CD14-positive monocyte (primary cell): ENCODE data around the gene PLCH1. TPM values are rescaled to one million over a fixed set of nuclear protein-coding genes. Genes with fewer than 3 reads are reported as not detected.

Experiments
- DNase-seq, 3 donors: peaks; one replicate each; pipeline ENCODE4 v3.0.0-alpha.2; 2011 to 2022
- H2AFZ ChIP-seq: 2 replicates; pipeline ENCODE4 v1.6.0; 2012; ENCODE audit warnings: mild to moderate bottlenecking, low read depth, low read length, inconsistent platforms; ENCODE audit not compliant: insufficient read depth, poor library complexity, severe bottlenecking
- H3K27ac ChIP-seq, 2 donors: 1 replicate in 1 of 2; 2 replicates in 1 of 2; pipeline ENCODE4 v1.5.1; 2012 to 2013; ENCODE audit warnings: low read length in 2 of 2, control low read depth in 1 of 2, inconsistent platforms in 1 of 2, low read depth in 1 of 2, mild to moderate bottlenecking in 1 of 2
- H3K27me3 ChIP-seq, 2 donors: one replicate each; pipeline versions ENCODE4 v1.6.0 to v1.6.1; 2011 to 2013; ENCODE audit warnings: low read length in 2 of 2; ENCODE audit not compliant: control insufficient read depth in 2 of 2, insufficient read depth in 2 of 2
- H3K36me3 ChIP-seq, 2 donors: replicated peaks in 1 of 2; 1 replicate in 1 of 2; 2 replicates in 1 of 2; pipeline versions ENCODE4 v1.5.1 to v1.6.1; 2012 to 2013; ENCODE audit warnings: low read length in 2 of 2, control low read depth in 1 of 2, inconsistent platforms in 1 of 2, mild to moderate bottlenecking in 1 of 2; ENCODE audit not compliant: insufficient read depth in 2 of 2, control insufficient read depth in 1 of 2
- H3K4me1 ChIP-seq, 2 donors: 1 replicate in 1 of 2; 2 replicates in 1 of 2; pipeline versions ENCODE4 v1.5.1 to v1.6.1; 2012 to 2013; ENCODE audit warnings: low read length in 2 of 2, control low read depth in 1 of 2, inconsistent platforms in 1 of 2, mild to moderate bottlenecking in 1 of 2, moderate library complexity in 1 of 2; ENCODE audit not compliant: insufficient read depth in 2 of 2, control insufficient read depth in 1 of 2
- H3K4me2 ChIP-seq: replicated peaks from 2 replicates; pipeline ENCODE3; 2012; ENCODE audit warnings: low read length, moderate library complexity, mild to moderate bottlenecking; ENCODE audit not compliant: poor library complexity, severe bottlenecking; ENCODE audit errors: extremely low read depth
- H3K4me3 ChIP-seq, 3 experiments: fragments of 200-600 bp in 1 of 3; sonication (generic) in 1 of 3; replicated peaks in 1 of 3; 1 replicate in 2 of 3; 2 replicates in 1 of 3; pipeline ENCODE4 v1.5.1; 2011 to 2013; ENCODE audit warnings: low read length in 3 of 3, mild to moderate bottlenecking in 3 of 3, control low read depth in 2 of 3, low read depth in 2 of 3, inconsistent platforms in 1 of 3, moderate library complexity in 1 of 3
- H3K79me2 ChIP-seq: 2 replicates; pipeline ENCODE4 v1.6.0; 2012; ENCODE audit warnings: mild to moderate bottlenecking, control low read depth, inconsistent platforms, low read length, moderate library complexity; ENCODE audit not compliant: insufficient read depth
- H3K9ac ChIP-seq: 2 replicates; pipeline ENCODE4 v1.6.0; 2017; ENCODE audit warnings: low read length, mild to moderate bottlenecking; ENCODE audit not compliant: insufficient read depth, poor library complexity, severe bottlenecking
- H3K9me3 ChIP-seq, 2 donors: replicated peaks in 1 of 2; 1 replicate in 1 of 2; 2 replicates in 1 of 2; pipeline versions ENCODE4 v1.5.1 to v1.6.1; 2012 to 2013; ENCODE audit warnings: low read length in 2 of 2, control low read depth in 1 of 2; ENCODE audit not compliant: control insufficient read depth in 1 of 2, insufficient read depth in 1 of 2
- H4K20me1 ChIP-seq: 2 replicates; pipeline ENCODE4 v1.6.0; 2012; ENCODE audit warnings: mild to moderate bottlenecking, low read length, control low read depth, moderate library complexity; ENCODE audit not compliant: insufficient read depth
- H3K27ac Mint-ChIP-seq, 7 donors: one replicate each; pipeline ENCODE4 v1.8.0; 2020; ENCODE audit warnings: mild to moderate bottlenecking in 7 of 7, mixed read lengths in 7 of 7, moderate library complexity in 6 of 7, inconsistent platforms in 2 of 7
- H3K27me3 Mint-ChIP-seq, 3 donors: one replicate each; pipeline ENCODE4 v1.8.0; 2021 to 2022; ENCODE audit warnings: low read depth in 3 of 3, mild to moderate bottlenecking in 3 of 3, mixed read lengths in 3 of 3, moderate library complexity in 3 of 3, inconsistent platforms in 1 of 3
- H3K36me3 Mint-ChIP-seq, 2 donors: one replicate each; pipeline ENCODE4 v1.8.0; 2020; ENCODE audit warnings: mixed read lengths in 2 of 2, inconsistent platforms in 1 of 2, mild to moderate bottlenecking in 1 of 2
- H3K4me1 Mint-ChIP-seq: one replicate; pipeline ENCODE4 v1.8.0; 2020; ENCODE audit warnings: mild to moderate bottlenecking, mixed read lengths
- H3K4me3 Mint-ChIP-seq, 2 donors: one replicate each; pipeline ENCODE4 v1.8.0; 2020; ENCODE audit warnings: mild to moderate bottlenecking in 2 of 2, mixed read lengths in 2 of 2, moderate library complexity in 1 of 2
- H3K9me3 Mint-ChIP-seq, 7 donors: one replicate each; pipeline ENCODE4 v1.8.0; 2020 to 2022; ENCODE audit warnings: mixed read lengths in 7 of 7, mild to moderate bottlenecking in 6 of 7, moderate library complexity in 6 of 7, inconsistent platforms in 2 of 7
- CTCF ChIP-seq: fragments of 200-600 bp; IDR thresholded peaks from one replicate; pipeline ENCODE4 v1.8.0; 2022; ENCODE audit warnings: antibody characterized with exemption, mild to moderate bottlenecking
- WGBS: methylation state at CpG from one replicate; pipeline ENCODE4 v1.1.5; 2013; ENCODE audit warnings: missing lambda C conversion rate; ENCODE audit not compliant: insufficient coverage; 5-methylcytosine and 5-hydroxymethylcytosine counted together
- intact Hi-C, 2 donors: fragments of 100-400 bp; cut with micrococcal nuclease; formaldehyde crosslinking; loops; one replicate each; pipeline versions ENCODE4 v1.15.0 to v1.15.1; 2023
- polyA plus RNA-seq, 3 donors: library from polyadenylated mRNA; depleted of rRNA in 1 of 3; unstranded in 2 of 3; stranded (reverse) in 1 of 3; fragments of 300-500 nt in 2 of 3; fragments of >200 nt in 1 of 3; fragmentation: Illumina TruSeq in 2 of 3; gene quantifications; 1 replicate in 2 of 3; 2 replicates in 1 of 3; pipeline ENCODE4 v1.2.3, GENCODE V29; 2012 to 2021

PLCH1 gene
- polyA plus RNA-seq, 3 donors = not detected

- no peak overlapping the region for H2AFZ ChIP-seq
These were observed 309.1 kb downstream of the PLCH1 start for GRCh38 chr3:155435821-155436220.

GRCh38 chr3:155431856-155432570, 312.9 kb downstream of the PLCH1 start:
- Mint-ChIP-seq H3K9me3 (peaks cover 7 to 24% (median 21%) of the 10 kb centered on the region in 7 donors), H3K4me3 (no peak overlapping the region), H3K4me1 (peaks cover 4% of the 10 kb centered on the region), H3K27ac (no peak overlapping the region), H3K27me3 (peaks cover 2 to 8% (median 2%) of the 10 kb centered on the region in 3 donors), H3K36me3 (no peaks in the 10 kb centered on the region)
- Histone ChIP-seq H3K79me2 (no peaks in the 10 kb centered on the region), H3K27me3 (peaks cover 0 to 2% of the 10 kb centered on the region in 2 donors), H3K4me3 (no peak overlapping the region), H3K9ac (no peak overlapping the region), H3K9me3 (peaks cover 11 to 19% of the 10 kb centered on the region in 2 donors), H4K20me1 (no peaks in the 10 kb centered on the region), H2AFZ (no peak overlapping the region), H3K36me3 (no peaks in the 10 kb centered on the region), H3K4me1 (no peaks in the 10 kb centered on the region), H3K4me2 (no peak overlapping the region), H3K27ac (no peak overlapping the region)
- intact Hi-C loops = no loop called here
- 96% methylated on average over 3 of the region's 7 CpGs for WGBS
- TF ChIP-seq CTCF = no peak
- no peak for DNase-seq

More at GRCh38 chr3:155435821-155436220, 309.1 kb downstream of the PLCH1 start:
- no peaks in the 10 kb centered on the region for H3K79me2 ChIP-seq
- Mint-ChIP-seq H3K9me3 (peaks cover 0 to 7% (median 0%) of the 10 kb centered on the region in 7 donors), H3K4me3 (no peak overlapping the region), H3K27me3 (peaks cover 0 to 8% (median 2%) of the 10 kb centered on the region in 3 donors), H3K36me3 (no peaks in the 10 kb centered on the region), H3K4me1 (peaks cover 4% of the 10 kb centered on the region), H3K27ac (no peak overlapping the region)
- H3K9me3 ChIP-seq = no peaks in the 10 kb centered on the region
- intact Hi-C loops = no loop called here
- no peak for TF ChIP-seq CTCF
- no peak overlapping the region for H3K9ac ChIP-seq
- DNase-seq = no peak
- H3K27me3 ChIP-seq = no peaks in the 10 kb centered on the region
- no peaks in the 10 kb centered on the region for H3K36me3 ChIP-seq
- H3K4me2 ChIP-seq = no peak overlapping the region
- H4K20me1 ChIP-seq = no peaks in the 10 kb centered on the region
- no peaks in the 10 kb centered on the region for H3K4me1 ChIP-seq
- no peak overlapping the region for H3K4me3 ChIP-seq
- no peak overlapping the region for H3K27ac ChIP-seq
